Measurements from ENCODE around the gene KRTAP2-4. TPM values are rescaled to one million over a fixed set of nuclear protein-coding genes. Genes with fewer than 3 reads are reported as not detected.

The KRTAP2-4 gene, protein sequence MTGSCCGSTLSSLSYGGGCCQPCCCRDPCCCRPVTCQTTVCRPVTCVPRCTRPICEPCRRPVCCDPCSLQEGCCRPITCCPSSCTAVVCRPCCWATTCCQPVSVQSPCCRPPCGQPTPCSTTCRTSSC
- total RNA-seq: not detected in 2 replicates

DNA sequence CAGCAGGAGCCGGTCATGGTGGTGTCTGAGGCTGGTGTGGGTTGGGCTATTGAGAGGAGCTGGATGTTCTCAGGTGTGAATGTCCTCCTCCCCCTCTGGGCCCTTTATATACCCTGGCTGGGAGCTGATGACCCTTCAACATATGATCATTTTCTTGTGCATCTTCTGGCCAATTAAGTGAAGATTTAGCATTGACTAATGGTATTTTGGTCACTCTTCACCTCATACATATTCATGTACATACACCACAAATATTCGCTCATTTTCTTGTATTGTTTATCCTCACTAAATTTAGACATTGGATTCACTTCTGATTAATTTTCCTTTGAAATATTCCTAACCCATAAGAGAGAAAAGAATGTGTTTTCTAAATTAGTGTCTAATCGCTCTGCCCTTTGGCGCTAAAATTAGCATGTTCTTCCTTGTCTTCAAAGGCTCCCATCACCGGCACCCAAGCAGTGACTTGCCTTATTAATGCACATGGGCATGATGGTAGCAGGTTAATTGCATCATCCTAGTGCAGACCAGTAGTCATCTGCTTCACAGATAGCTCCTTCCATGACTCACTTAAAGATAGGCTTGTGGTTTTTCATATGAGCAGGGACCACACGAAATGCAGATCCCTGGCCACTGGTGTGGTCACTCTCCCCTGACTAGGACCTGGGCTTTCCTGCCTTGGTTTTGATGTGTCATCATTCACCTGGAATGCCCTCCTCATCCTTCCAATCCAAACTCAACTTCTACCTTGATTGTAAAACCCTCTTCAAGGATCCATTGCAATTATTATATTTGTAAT lies at the start of gene KRTAP2-4:
KRTAP2-4 (minus strand) TSS at position 51 of the 796 bp plus-strand sequence; CDS start at position 17, 34 bp downstream.

DNA sequence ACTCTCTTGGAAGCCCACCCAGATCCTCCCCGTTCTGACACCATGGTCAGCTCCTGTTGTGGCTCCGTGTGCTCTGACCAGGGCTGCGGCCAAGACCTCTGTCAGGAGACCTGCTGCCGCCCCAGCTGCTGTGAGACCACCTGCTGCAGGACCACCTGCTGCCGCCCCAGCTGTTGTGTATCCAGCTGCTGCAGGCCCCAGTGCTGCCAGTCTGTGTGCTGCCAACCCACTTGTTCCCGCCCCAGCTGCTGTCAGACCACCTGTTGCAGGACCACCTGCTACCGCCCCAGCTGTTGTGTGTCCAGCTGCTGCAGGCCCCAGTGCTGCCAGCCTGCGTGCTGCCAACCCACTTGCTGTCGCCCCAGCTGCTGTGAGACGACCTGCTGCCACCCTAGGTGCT lies 39.7 kb upstream of the KRTAP2-4 start, which contains the start of gene KRTAP4-9:
KRTAP4-9 (plus strand) TSS at position 43 of the 400 bp plus-strand sequence; CDS start at position 43, 0 bp downstream.

GRCh38 chr17:41101586-41102259 lies 36.0 kb upstream of the KRTAP2-4 start, which contains the start of gene KRTAP4-16:
Gene KRTAP4-16 (minus strand): TSS chr17:41102209. CDS start chr17:41102209, 0 bp downstream.

DNA sequence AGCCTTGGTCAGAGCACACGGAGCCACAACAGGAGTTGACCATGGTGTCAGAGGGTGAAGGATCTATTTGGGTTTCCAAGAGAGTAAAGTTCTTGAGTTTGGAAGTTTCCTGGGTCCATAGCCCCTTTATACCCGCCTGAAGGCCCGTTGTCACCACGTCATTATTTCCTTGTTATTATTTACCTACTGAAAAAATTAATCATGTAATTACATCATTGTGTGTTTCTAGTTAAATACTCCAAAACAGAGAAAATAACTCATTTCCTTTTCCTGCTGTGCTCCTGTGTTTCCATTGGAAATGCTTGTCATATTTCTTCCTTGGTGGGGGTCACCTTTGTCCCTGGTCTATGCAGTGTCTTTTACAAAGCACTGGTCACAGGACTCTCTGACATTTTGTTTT lies 32.4 kb upstream of the KRTAP2-4 start, which contains the start of gene KRTAP4-8:
KRTAP4-8 (minus strand) TSS at position 101 of the 400 bp plus-strand sequence; CDS start at position 43, 58 bp downstream.

GRCh38 chr17:41084100-41084856 lies 18.6 kb upstream of the KRTAP2-4 start, which contains the start of gene KRTAP4-7:
Gene KRTAP4-7 (plus strand): TSS chr17:41084150. CDS start chr17:41084207, 57 bp downstream.

DNA sequence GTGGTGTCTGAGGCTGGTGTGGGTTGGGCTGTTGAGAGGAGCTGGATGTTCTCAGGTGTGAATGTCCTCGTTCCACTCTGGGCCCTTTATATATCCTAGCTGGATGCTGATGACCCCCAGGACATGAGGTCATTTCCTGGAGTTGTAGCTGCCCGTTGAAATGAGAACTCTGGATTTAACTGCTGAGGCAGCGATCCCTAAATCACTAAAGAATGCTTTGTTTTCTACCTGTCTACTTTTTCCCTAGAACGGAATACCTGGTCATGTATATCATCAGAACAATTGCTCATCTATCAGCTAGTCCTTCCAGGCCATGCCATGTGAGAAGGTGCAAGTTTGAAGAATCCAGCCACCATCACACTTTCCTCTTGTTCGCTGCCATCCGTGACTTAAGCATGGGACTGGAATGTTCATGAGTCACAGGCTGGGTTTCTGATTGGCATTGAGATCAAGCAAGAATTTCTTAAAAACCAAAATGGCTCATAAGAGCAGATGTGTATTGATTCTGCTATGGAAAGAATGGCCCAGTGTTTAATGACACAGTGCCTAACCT lies 5.6 kb downstream of the KRTAP2-4 start, which contains the start of gene KRTAP2-3:
KRTAP2-3 (minus strand) TSS at position 63 of the 553 bp plus-strand sequence. CDS start 64 bp downstream, outside the sequence.

DNA sequence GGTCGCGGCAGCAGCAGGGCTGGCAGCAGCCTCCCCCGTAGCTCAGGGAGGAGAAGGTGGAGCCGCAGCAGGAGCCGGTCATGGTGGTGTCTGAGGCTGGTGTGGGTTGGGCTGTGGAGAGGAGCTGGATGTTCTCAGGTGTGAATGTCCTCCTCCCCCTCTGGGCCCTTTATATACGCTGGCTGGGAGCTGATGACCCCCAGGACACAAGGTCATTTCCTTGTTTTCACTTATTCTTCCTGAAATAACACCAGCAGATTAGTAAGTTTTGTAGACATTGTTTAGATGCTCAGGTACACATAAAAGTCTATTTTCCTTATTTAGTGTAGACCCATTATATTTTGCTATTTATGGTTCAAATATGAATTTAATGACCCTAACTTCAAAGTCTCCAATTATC lies 10.5 kb downstream of the KRTAP2-4 start, which contains the start of gene KRTAP2-2:
KRTAP2-2 (minus strand) TSS at position 101 of the 400 bp plus-strand sequence; CDS start at position 82, 19 bp downstream.

GRCh38 chr17:41046735-41047465 lies 18.8 kb downstream of the KRTAP2-4 start, which contains the start of gene KRTAP2-1:
Gene KRTAP2-1 (minus strand): TSS chr17:41047316. CDS start chr17:41047267, 49 bp downstream.

GRCh38 chr17:41040783-41041571 lies 24.7 kb downstream of the KRTAP2-4 start, which contains the start of gene KRTAP1-1:
Gene KRTAP1-1 (minus strand): TSS chr17:41041450. CDS start chr17:41041397, 53 bp downstream.

DNA sequence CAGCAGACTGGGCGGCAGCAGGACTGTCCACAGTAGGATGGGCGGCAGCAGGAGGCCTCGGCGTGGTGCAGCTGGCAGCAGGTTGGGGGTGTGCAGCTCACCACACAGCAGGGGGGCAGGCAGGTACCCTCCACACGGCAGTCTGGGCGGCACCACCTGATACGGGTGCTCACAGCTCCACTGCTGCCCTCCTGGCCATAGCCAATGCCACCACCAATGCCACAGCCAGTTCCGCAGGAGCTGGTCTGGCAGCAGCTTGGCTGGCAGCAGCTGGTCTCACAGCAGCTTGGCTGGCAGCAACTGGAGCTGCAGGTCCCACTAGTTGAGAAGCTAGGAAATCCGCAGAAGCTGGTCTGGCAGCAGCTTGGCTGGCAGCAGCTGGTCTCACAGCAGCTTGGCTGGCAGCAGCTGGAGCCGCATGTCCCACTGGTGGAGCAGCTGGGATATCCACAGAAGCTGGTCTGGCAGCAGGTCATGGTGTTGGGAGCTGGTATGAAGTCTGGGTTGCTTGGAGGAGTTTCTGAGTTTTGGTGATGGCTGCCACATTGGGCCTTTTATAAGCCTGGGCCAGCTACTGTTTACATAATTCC lies 31.2 kb downstream of the KRTAP2-4 start, which contains the start of gene KRTAP1-3:
KRTAP1-3 (minus strand) TSS at position 529 of the 590 bp plus-strand sequence; CDS start at position 476, 53 bp downstream.

GRCh38 chr17:41029633-41030245 lies 35.9 kb downstream of the KRTAP2-4 start, which contains the start of gene KRTAP1-4:
Gene KRTAP1-4 (minus strand): TSS chr17:41030195. CDS start chr17:41030078, 117 bp downstream.

GRCh38 chr17:41026715-41027471 lies 38.8 kb downstream of the KRTAP2-4 start, which contains the start of gene KRTAP1-5:
Gene KRTAP1-5 (minus strand): TSS chr17:41027208. CDS start chr17:41027155, 53 bp downstream.

Other genes starting within 250 kb of the KRTAP2-4 start
- gene KRT10, start 243.3 kb downstream of the KRTAP2-4 start, total RNA-seq: 5.9 and 8.5 TPM in 2 replicates
- gene KRT12, start 198.7 kb downstream of the KRTAP2-4 start, total RNA-seq: not detected in 2 replicates
- not detected in 2 replicates for gene KRT20, start 180.6 kb downstream of the KRTAP2-4 start, total RNA-seq
- gene KRT23, start 128.2 kb downstream of the KRTAP2-4 start, total RNA-seq: 27.3 and 86.5 TPM in 2 replicates
- gene KRT39, start 98.9 kb downstream of the KRTAP2-4 start, total RNA-seq: 0.28 TPM in 1 of 2 replicates, not detected in the other
- 0.36 TPM in 1 of 2 replicates, not detected in the other for gene KRT40, start 81.6 kb downstream of the KRTAP2-4 start, total RNA-seq
- not detected in 2 replicates for gene KRTAP3-3, start 71.7 kb downstream of the KRTAP2-4 start, total RNA-seq
- gene KRTAP3-2, start 66.0 kb downstream of the KRTAP2-4 start, total RNA-seq: not detected in 2 replicates
- not detected in 2 replicates for gene KRTAP3-1, start 56.8 kb downstream of the KRTAP2-4 start, total RNA-seq
- not detected in 2 replicates for gene KRTAP1-5, start 38.7 kb downstream of the KRTAP2-4 start, total RNA-seq
- gene KRTAP1-4, start 35.7 kb downstream of the KRTAP2-4 start, total RNA-seq: not detected in 2 replicates
- not detected in 2 replicates for gene KRTAP1-3, start 31.0 kb downstream of the KRTAP2-4 start, total RNA-seq
- gene KRTAP1-1, start 24.4 kb downstream of the KRTAP2-4 start, total RNA-seq: not detected in 2 replicates
- gene KRTAP2-1, start 18.6 kb downstream of the KRTAP2-4 start, total RNA-seq: not detected in 2 replicates
- gene KRTAP2-2, start 10.6 kb downstream of the KRTAP2-4 start, total RNA-seq: not detected in 2 replicates
- gene KRTAP2-3, start 5.8 kb downstream of the KRTAP2-4 start, total RNA-seq: 0.93 TPM in 1 of 2 replicates, not detected in the other
- not detected in 2 replicates for gene KRTAP4-7, start 18.3 kb upstream of the KRTAP2-4 start, total RNA-seq
- not detected in 2 replicates for gene KRTAP4-8, start 32.3 kb upstream of the KRTAP2-4 start, total RNA-seq
- not detected in 2 replicates for gene KRTAP4-16, start 36.3 kb upstream of the KRTAP2-4 start, total RNA-seq
- gene KRTAP4-9, start 39.5 kb upstream of the KRTAP2-4 start, total RNA-seq: not detected in 2 replicates
- gene KRTAP4-11, start 52.5 kb upstream of the KRTAP2-4 start, total RNA-seq: not detected in 2 replicates
- not detected in 2 replicates for gene KRTAP4-12, start 58.3 kb upstream of the KRTAP2-4 start, total RNA-seq
- gene KRTAP4-6, start 74.7 kb upstream of the KRTAP2-4 start, total RNA-seq: not detected in 2 replicates
- gene KRTAP4-5, start 83.9 kb upstream of the KRTAP2-4 start, total RNA-seq: not detected in 2 replicates
- not detected in 2 replicates for gene KRTAP4-4, start 94.9 kb upstream of the KRTAP2-4 start, total RNA-seq
- not detected in 2 replicates for gene KRTAP4-3, start 102.3 kb upstream of the KRTAP2-4 start, total RNA-seq
- not detected in 2 replicates for gene KRTAP4-2, start 112.3 kb upstream of the KRTAP2-4 start, total RNA-seq
- not detected in 2 replicates for gene KRTAP4-1, start 119.0 kb upstream of the KRTAP2-4 start, total RNA-seq
- not detected in 2 replicates for gene KRTAP9-1, start 124.0 kb upstream of the KRTAP2-4 start, total RNA-seq
- gene KRTAP9-2, start 160.8 kb upstream of the KRTAP2-4 start, total RNA-seq: not detected in 2 replicates
- not detected in 2 replicates for gene KRTAP9-3, start 166.6 kb upstream of the KRTAP2-4 start, total RNA-seq
- gene KRTAP9-8, start 172.1 kb upstream of the KRTAP2-4 start, total RNA-seq: not detected in 2 replicates
- gene KRTAP9-4, start 183.8 kb upstream of the KRTAP2-4 start, total RNA-seq: not detected in 2 replicates
- not detected in 2 replicates for gene KRTAP9-9, start 189.5 kb upstream of the KRTAP2-4 start, total RNA-seq
- not detected in 2 replicates for gene KRTAP9-6, start 199.5 kb upstream of the KRTAP2-4 start, total RNA-seq
- gene KRTAP9-7, start 209.8 kb upstream of the KRTAP2-4 start, total RNA-seq: not detected in 2 replicates
- not detected in 2 replicates for gene KRTAP29-1, start 237.0 kb upstream of the KRTAP2-4 start, total RNA-seq
- gene KRTAP16-1, start 243.4 kb upstream of the KRTAP2-4 start, total RNA-seq: not detected in 2 replicates
- not detected in 2 replicates for gene KRTAP17-1, start 249.8 kb upstream of the KRTAP2-4 start, total RNA-seq